ENCODE measurements around the gene PLA2G4E.
A peak's percentile ranks its signal among the peaks of the same experiment; 100 is the strongest.

Gene PLA2G4E

DNA sequence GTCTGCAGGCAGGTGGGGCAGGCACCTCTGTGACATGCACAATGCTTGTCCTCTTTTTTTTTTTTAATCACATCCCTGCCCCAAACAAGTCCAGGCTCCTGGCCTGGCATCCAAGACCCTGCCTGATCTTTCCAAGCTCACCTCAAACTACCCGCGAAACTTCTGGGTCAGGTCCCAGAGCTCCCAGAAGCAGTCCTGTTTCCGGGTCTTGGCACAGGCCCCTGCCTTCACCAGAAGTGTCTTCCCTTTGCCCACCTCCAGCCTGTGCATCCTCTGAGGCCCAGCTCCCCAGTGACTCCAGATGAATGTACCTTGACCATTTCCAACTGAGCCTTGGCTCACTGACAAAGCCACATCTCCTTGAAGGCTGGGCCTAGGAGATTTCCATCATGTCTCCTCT, 23.0 kb downstream of the PLA2G4E start:
- H3K9me3 Mint-ChIP-seq: no peaks in the 10 kb centered on the region
- peaks cover 5% of the 10 kb centered on the region for H3K27me3 Mint-ChIP-seq
- H3K4me1 Mint-ChIP-seq (ENCODE audit: low read depth): no peaks in the 10 kb centered on the region
- no peak overlapping the region for H3K4me3 Mint-ChIP-seq
- no peak overlapping the region for H3K27ac Mint-ChIP-seq
- intact Hi-C loops (cut with micrococcal nuclease): no loop called here
- no peaks in the 10 kb centered on the region for H3K36me3 Mint-ChIP-seq (ENCODE audit: low read depth)

DNA sequence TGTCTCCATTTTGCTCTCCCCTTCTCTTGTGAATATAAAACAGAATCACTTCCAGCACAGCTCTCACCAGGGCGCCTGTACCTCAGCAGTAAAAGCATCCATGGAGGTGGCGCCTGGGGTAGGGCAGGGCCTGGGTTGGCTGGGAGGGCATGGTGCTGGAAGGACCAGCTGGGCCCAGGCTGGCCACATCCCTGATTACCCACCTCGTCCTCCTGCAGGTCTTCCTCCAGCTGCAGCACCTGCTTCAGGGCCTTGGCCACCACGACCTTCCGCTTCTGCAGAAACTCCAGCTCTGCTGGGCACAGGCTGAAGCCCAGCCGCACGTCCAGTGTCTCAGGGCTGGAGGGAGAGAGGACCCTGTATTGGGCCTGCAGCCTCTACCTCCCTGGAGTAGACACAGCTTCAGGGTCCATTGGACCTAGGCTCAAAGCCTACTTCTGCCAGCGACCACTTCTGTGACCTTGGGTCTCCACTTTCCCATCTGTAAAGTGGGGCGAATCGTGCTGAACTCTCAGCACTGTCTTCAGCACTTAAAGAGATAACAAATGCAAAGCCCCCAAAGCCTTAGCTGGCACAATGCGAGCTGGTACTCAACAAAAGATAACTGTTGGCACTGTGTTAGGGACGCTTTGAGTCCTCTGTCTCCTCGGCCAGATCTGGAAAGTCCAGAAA, 23.8 kb downstream of the PLA2G4E start:
- Mint-ChIP-seq H3K27ac (no peak overlapping the region), H3K9me3 (no peaks in the 10 kb centered on the region), H3K4me1 (ENCODE audit: low read depth) (no peaks in the 10 kb centered on the region), H3K4me3 (no peak overlapping the region), H3K36me3 (ENCODE audit: low read depth) (no peaks in the 10 kb centered on the region), H3K27me3 (peaks cover 3% of the 10 kb centered on the region)
- intact Hi-C loops (cut with micrococcal nuclease): no loop called here

DNA sequence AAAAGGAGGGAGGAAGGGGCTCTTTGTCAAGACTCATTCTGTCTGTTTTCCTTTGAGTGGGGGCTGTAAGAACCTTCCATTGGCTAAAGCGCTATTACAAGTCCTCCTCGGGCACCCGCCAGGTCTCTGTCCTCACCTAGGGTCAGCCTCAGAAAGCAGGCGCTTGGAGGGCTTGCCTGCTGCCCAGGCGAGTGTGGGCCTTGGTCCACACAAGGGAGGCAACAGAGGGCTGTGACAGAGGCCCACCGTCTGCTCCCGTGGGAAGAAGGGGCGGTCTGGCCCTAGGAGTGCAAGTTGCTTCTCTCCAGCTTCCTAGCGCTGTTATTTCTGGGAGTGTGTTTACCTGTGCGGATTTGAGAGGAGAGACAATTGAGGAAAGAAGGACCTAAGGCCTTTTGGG, 24.5 kb downstream of the PLA2G4E start:
- Mint-ChIP-seq H3K27ac (no peak overlapping the region), H3K4me3 (no peak overlapping the region)
- intact Hi-C loops (cut with micrococcal nuclease): no loop called here

DNA sequence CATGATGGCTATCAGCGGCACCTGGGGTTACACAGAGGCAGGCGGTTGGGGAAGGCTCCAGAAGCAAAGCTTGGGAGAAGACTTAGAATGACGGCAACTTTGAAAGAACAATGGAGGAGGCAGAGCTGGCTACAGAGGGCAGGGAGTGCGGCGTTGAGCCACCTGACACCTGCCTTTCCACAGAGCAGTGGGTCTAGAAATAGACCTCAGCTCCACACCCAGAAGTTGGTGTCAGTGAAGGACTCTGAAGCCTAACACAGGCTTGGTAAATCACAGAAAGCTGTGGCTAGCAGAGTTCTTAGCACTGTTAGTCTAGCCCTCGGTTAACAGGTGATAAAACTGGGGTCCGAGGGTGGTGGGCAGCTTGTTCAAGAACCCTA, 25.4 kb downstream of the PLA2G4E start:
- Mint-ChIP-seq H3K27ac (no peak overlapping the region), H3K36me3 (ENCODE audit: low read depth) (no peaks in the 10 kb centered on the region), H3K4me1 (ENCODE audit: low read depth) (no peaks in the 10 kb centered on the region), H3K4me3 (no peak overlapping the region), H3K27me3 (peaks cover 3% of the 10 kb centered on the region), H3K9me3 (no peaks in the 10 kb centered on the region)
- intact Hi-C loops (cut with micrococcal nuclease): no loop called here

More for the DNA sequence above, 24.5 kb downstream of the PLA2G4E start:
- H3K4me1 Mint-ChIP-seq (ENCODE audit: low read depth): no peaks in the 10 kb centered on the region
- no peaks in the 10 kb centered on the region for H3K9me3 Mint-ChIP-seq
- H3K36me3 Mint-ChIP-seq (ENCODE audit: low read depth): no peaks in the 10 kb centered on the region
- peaks cover 3% of the 10 kb centered on the region for H3K27me3 Mint-ChIP-seq

DNA sequence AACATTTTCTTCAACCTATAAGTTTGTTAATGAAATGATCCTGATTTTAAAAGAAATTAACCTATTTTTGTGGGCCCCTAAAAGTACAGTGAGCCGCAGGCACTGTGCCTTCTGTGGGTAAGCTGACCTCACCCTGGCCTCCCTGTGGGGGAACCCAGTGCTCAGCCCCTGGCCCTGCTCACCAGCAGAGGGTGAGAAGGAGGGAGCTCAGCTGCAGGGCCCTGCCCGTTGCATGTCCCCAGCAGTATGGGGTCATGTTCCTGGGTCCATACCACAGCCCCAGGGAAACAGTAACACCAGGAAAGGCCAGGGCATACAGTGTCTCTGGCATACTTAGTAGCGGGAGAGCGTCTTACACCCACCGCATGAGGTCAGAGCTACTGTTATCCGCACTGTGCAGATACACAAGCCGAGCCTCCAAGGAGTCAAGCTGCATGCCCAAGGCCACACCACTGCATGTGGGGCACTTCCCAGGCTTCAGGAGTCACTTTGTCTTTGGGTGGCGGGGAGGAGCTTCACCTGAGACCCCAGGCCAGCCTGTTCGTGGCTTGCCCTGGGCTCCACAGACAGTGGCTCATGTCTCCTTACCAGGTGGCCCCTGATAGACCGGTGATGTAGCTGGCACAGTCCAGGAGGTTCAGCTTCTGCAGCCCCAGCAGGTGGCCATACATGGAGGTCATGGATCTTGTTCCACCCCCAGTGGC, 25.9 kb downstream of the PLA2G4E start:
- Mint-ChIP-seq H3K4me1 (ENCODE audit: low read depth) (no peaks in the 10 kb centered on the region), H3K4me3 (no peak overlapping the region), H3K27ac (no peak overlapping the region), H3K36me3 (ENCODE audit: low read depth) (no peaks in the 10 kb centered on the region), H3K27me3 (peaks cover 3% of the 10 kb centered on the region), H3K9me3 (no peaks in the 10 kb centered on the region)
- intact Hi-C loops (cut with micrococcal nuclease): no loop called here

DNA sequence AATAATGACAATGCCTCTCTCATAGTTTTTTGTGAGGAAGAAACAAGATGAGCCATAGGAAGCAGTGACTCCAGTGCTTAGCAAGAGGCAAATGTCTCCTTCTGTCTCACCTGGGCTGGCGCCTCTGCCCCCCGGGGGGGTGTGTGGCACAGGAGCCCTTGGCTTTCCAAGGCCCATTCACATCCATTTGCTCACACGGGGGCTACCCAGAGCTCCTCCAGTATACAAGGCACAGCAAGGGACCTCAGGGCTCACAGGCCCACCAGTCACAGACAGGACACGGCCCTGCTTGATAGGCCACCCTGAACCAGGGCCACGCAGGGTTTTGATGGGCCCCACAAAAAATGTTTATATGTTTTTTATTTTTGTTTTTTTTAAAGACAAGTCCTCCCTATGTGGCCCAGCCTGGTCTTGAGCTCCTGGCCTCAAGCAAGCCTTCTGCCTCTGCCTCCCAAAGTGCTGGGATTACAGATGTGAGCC, 26.6 kb downstream of the PLA2G4E start:
- intact Hi-C loops (cut with micrococcal nuclease): no loop called here
- no peaks in the 10 kb centered on the region for H3K27me3 Mint-ChIP-seq
- H3K4me3 Mint-ChIP-seq: no peak overlapping the region
- H3K27ac Mint-ChIP-seq: no peak overlapping the region
- no peaks in the 10 kb centered on the region for H3K9me3 Mint-ChIP-seq
- no peaks in the 10 kb centered on the region for H3K4me1 Mint-ChIP-seq (ENCODE audit: low read depth)
- no peaks in the 10 kb centered on the region for H3K36me3 Mint-ChIP-seq (ENCODE audit: low read depth)

DNA sequence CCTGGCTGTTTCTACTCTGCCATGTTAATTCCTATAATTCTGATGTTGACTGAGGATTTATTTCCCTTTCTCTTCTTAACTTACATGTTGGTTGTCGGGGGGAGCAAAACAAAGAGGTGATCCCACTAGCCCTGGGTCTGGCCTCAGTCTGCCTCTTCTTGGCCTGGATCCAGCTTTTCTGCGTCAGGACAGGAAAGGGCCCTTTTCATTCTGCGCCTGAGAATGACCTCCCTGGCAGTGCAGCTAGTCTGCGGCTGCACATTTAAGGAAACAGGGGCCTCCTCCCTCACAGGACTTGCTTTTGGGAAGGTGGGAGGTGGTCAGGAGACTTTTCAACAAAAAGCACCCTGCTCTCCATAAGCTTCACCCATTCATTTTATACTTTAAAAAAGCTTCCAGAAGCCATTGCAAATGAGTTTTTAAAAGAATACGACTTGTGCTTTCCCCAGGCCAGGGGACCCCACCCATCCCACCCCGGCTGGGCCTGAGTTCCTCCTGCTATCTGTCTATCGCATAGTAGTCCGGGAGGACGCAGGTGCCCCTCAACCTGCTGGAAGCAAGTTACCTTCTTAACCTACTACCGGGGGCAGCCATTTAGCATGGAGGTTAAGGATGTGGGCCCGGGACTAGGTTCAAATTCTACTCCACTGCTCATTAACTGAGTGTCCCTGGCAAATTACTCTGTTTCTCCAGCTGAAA, 27.2 kb downstream of the PLA2G4E start:
- no peaks in the 10 kb centered on the region for H3K36me3 Mint-ChIP-seq (ENCODE audit: low read depth)
- H3K27ac Mint-ChIP-seq: no peak overlapping the region
- no peak overlapping the region for H3K4me3 Mint-ChIP-seq
- no peaks in the 10 kb centered on the region for H3K4me1 Mint-ChIP-seq (ENCODE audit: low read depth)
- intact Hi-C loops (cut with micrococcal nuclease): no loop called here
- H3K27me3 Mint-ChIP-seq: peaks cover 2% of the 10 kb centered on the region
- H3K9me3 Mint-ChIP-seq: no peaks in the 10 kb centered on the region

DNA sequence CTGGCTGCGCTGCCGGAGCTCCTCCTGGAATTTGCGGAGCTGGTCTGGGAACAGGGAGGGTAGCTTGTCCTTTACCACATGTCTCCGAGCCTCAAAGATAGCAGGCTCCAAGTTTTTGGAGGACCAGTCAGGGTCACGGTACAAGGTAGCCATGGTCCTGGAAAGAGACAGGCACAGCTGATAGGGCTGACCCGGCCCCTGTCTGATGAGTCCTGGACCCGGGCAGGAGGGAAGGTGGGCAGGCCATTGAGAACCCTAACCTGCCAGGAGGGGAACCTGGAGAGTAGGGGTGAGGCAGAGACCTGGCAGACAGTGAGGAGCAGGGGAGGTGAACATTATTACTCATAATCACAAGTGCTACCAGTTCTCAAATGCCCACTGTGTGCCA, 28.0 kb downstream of the PLA2G4E start:
- intact Hi-C loops (cut with micrococcal nuclease): no loop called here
- no peaks in the 10 kb centered on the region for H3K4me1 Mint-ChIP-seq (ENCODE audit: low read depth)
- H3K9me3 Mint-ChIP-seq: no peaks in the 10 kb centered on the region
- H3K27ac Mint-ChIP-seq: no peak overlapping the region
- H3K27me3 Mint-ChIP-seq: peaks cover 4% of the 10 kb centered on the region
- no peak overlapping the region for H3K4me3 Mint-ChIP-seq
- H3K36me3 Mint-ChIP-seq (ENCODE audit: low read depth): no peaks in the 10 kb centered on the region

DNA sequence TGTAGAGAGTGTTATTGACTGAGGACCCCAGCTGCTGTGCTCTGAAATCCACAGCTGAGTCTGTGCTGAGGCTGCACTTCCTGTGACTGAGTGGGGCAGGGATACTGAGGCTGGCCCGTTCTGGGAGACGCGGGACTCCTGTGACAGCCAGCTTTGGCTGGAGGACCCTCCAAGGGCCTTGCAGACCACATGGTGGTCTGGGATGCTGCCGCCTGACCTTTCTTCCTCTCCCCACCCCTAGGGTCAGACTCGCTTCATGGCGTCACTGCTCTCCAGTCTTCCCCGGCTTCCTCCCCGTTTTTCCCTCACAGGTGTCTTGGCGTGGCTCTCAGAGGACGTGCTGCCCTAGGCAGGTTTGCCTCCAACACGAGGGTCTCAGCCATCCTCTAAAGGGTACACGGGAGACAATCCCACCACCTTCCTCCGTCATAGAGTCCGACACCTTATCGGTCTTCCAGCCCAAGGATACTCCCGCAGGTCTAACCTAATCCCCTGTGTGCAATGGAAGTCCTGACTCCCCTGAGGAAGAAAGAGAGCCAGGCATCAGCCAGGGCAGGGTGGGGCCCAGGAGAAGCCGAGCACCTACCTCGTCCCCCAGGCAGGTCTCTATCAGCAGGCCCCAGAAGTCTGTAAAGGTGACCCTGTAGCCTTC, 28.6 kb downstream of the PLA2G4E start:
- intact Hi-C loops (cut with micrococcal nuclease): no loop called here
- H3K4me3 Mint-ChIP-seq: no peak overlapping the region

DNA sequence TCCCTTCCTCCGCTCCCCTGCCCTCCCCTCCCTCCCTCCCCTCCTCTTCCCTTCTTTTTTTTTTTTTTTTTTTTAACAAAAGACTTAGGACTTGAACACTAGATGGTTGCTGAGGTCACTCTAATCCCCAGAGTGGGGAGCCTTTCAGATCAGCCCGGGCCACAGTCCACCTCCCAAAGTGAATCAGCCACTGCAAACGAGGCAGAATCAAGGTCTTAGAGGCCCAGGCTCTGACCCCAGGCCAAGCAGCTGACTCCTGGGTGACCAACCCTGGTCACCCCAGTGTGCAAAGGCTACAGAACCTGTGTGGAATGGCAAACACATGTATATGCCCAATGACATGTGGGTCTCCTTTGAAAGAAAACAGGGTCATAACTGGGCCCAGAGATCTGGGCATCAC, 30.2 kb downstream of the PLA2G4E start:
- Mint-ChIP-seq H3K4me3 (no peak overlapping the region), H3K27ac (no peak overlapping the region), H3K9me3 (no peaks in the 10 kb centered on the region), H3K4me1 (ENCODE audit: low read depth) (peaks cover 7% of the 10 kb centered on the region), H3K36me3 (ENCODE audit: low read depth) (no peaks in the 10 kb centered on the region), H3K27me3 (peaks cover 7% of the 10 kb centered on the region)
- intact Hi-C loops (cut with micrococcal nuclease): no loop called here

More for the DNA sequence above, 28.6 kb downstream of the PLA2G4E start:
- no peaks in the 10 kb centered on the region for H3K36me3 Mint-ChIP-seq (ENCODE audit: low read depth)
- H3K27me3 Mint-ChIP-seq: peaks cover 4% of the 10 kb centered on the region
- H3K27ac Mint-ChIP-seq: no peak overlapping the region
- H3K9me3 Mint-ChIP-seq: no peaks in the 10 kb centered on the region
- peaks cover 2% of the 10 kb centered on the region for H3K4me1 Mint-ChIP-seq (ENCODE audit: low read depth)

DNA sequence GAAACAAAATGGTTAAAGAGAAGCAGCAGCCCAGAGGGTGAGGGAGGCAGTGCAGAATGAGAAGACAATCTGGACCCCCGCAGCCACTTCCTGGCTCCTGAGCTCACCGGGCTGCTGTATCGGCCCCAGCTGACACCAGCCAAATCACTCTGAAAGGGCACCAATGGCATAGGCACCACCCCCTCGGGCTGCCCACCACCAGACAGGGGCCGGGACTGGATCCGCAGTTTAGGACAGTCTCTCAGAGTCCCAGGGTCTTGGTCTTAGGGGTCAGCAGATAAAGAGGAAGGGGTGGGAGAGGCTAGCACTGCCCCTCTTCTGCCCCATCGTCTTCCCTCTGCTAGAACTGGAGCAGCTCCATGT, 30.6 kb downstream of the PLA2G4E start:
- Mint-ChIP-seq H3K36me3 (ENCODE audit: low read depth) (no peaks in the 10 kb centered on the region), H3K27me3 (peaks cover 7% of the 10 kb centered on the region), H3K9me3 (no peaks in the 10 kb centered on the region), H3K4me3 (no peak overlapping the region), H3K27ac (no peak overlapping the region), H3K4me1 (ENCODE audit: low read depth) (peaks cover 7% of the 10 kb centered on the region)
- intact Hi-C loops (cut with micrococcal nuclease): no loop called here

DNA sequence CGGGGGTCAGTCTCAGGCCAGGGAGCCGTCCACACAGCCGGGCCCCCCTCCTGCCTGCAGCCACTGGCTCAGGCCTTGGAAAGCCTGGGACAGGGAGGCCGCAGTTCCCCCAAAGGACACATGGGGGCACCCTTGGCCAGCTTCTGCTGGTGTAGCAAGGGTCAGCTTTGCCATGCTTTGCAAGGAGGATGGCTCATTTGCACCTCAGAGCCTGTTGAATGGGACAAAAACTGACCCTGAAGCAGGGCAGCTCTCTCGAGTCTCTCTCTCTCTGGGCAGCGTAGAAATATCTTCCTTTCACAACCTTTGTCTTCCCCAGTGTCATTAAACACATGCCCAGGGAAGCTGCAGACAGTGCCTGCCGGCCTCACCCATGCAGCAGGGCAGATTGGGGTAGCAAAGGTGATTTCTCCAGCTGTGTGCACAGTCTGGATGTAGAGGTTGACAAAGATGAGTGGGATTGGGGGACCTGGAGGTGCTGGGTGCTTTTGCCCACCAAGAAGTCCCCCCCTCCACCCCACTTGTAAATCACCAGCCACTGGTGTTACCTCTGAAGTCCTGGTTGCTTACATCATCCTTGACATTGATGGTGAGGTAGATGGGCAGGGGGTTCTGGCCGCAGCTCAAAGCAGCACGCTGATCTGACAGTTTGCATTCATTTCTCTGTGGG, 31.1 kb downstream of the PLA2G4E start:
- no peaks in the 10 kb centered on the region for H3K36me3 Mint-ChIP-seq (ENCODE audit: low read depth)
- H3K4me1 Mint-ChIP-seq (ENCODE audit: low read depth): peaks cover 7% of the 10 kb centered on the region
- H3K27me3 Mint-ChIP-seq: peaks cover 7% of the 10 kb centered on the region
- no peaks in the 10 kb centered on the region for H3K9me3 Mint-ChIP-seq
- no peak overlapping the region for H3K4me3 Mint-ChIP-seq
- no peak overlapping the region for H3K27ac Mint-ChIP-seq
- intact Hi-C loops (cut with micrococcal nuclease): loop anchor here (1.0 to 2.0 kb wide), 2 partner anchors 70 to 147 kb away; no protein-coding TSS in a partner anchor

DNA sequence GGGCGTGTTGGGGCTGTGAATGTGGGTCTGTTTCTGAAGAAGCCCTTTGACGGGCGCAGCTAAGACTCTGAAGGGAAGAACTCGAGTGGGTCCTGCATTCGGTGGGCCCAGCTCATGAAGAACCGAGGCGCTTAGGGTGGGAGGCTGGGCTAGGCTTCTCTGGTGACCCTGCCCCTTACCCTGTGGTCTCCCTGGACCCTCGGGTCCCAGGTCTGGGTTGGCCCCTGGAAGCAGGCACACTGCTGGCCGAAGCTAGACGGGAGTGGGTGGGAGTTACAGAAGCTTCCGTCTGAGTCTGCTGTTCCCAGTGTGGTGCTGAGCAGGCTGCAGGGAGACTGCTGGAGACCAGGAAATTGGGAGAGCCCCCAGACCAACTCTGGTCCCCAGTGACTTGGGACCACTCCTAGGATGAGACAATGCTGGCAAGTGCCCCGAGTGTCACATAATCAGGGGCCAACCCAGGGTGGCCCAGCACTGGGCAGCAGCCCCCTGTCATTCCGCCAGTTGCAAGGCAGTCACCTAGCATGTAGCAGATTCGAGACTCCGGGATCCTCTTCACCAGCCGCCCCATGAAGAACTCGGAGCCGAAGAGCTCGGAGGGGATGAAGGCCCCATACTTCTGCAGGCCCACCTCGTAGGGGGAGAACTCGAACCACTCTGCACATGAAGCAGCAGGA, 31.8 kb downstream of the PLA2G4E start:
- peaks cover 7% of the 10 kb centered on the region for H3K27me3 Mint-ChIP-seq
- no peaks in the 10 kb centered on the region for H3K9me3 Mint-ChIP-seq
- no peaks in the 10 kb centered on the region for H3K36me3 Mint-ChIP-seq (ENCODE audit: low read depth)
- H3K4me3 Mint-ChIP-seq: no peak overlapping the region
- peak overlapping the region; percentile 26 for H3K27ac Mint-ChIP-seq
- intact Hi-C loops (cut with micrococcal nuclease): loop anchor here (1.0 to 2.0 kb wide), 2 partner anchors 70 to 148 kb away; no protein-coding TSS in a partner anchor
- H3K4me1 Mint-ChIP-seq (ENCODE audit: low read depth): peaks cover 7% of the 10 kb centered on the region

All from dendritic cell treated with granulocyte-macrophage colony-stimulating factor and Interleukin-4, amounts not matched to agents 40 ng/mL and 50 ng/mL, for 4 days (primary cell).